Vagina (tissue), 2 donors: Measurements from ENCODE around the gene RINL.

ENCODE experiments used
- CTCF ChIP-seq, 3 experiments: fragments of 450-650 bp in 2 of 3; fragments of 200-600 bp in 1 of 3; sonication (generic) in 1 of 3; IDR thresholded peaks; one replicate each; pipeline ENCODE4 v1.5.1; 2017 to 2019; ENCODE audit warnings: antibody characterized with exemption in 3 of 3, mild to moderate bottlenecking in 2 of 3, moderate library complexity in 2 of 3
- POLR2AphosphoS5 ChIP-seq, 2 donors: sonication (generic); formaldehyde crosslinking; IDR thresholded peaks; one replicate each; pipeline ENCODE4 v1.9.0; 2017; ENCODE audit warnings: antibody characterized with exemption in 2 of 2, mild to moderate bottlenecking in 2 of 2, low read depth in 1 of 2; ENCODE audit not compliant: insufficient read depth in 1 of 2

GRCh38 chr19:38900743-38901190 is 22.7 kb upstream of the RINL start:
- TF ChIP-seq CTCF (IDR thresholded peaks at IDR 0.05) (no peak), POLR2AphosphoS5 (IDR thresholded peaks at IDR 0.05; ENCODE audit: insufficient read depth in 1 of 2, low read depth in 1 of 2) (no peak)
